B cell (primary cell): ENCODE measurements around the gene LSM7. TPM values are rescaled to one million over a fixed set of nuclear protein-coding genes. Genes with fewer than 3 reads are reported as not detected.

ENCODE experiments used
- ATAC-seq: fragments of 200-7000 bp; cut with Tn5 transposase; one replicate; pipeline ENCODE4 v1.10.0; 2021; ENCODE audit warnings: low read depth, mild to moderate bottlenecking, moderate number of reproducible peaks, moderate library complexity
- CTCF ChIA-PET: fragments of 350-600 bp; sonication (Branson Sonifier 250); formaldehyde crosslinking; loops from one replicate; lab custom pipeline; 2021; ENCODE audit warnings: antibody characterized with exemption, inconsistent platforms; lab: Charles Lee
- POLR2A ChIA-PET: fragments of 350-600 bp; sonication (Branson Sonifier 250); formaldehyde crosslinking; loops from one replicate; lab custom pipeline; 2021; ENCODE audit warnings: antibody characterized with exemption; lab: Charles Lee
- DNase-seq: peaks from one replicate; pipeline ENCODE4 v3.0.0; 2013
- H2AFZ ChIP-seq: 2 replicates; pipeline ENCODE4 v1.6.1; 2012; ENCODE audit warnings: mild to moderate bottlenecking, low read depth, low read length; ENCODE audit not compliant: insufficient read depth, poor library complexity, severe bottlenecking
- H3K27ac ChIP-seq, 2 donors: 1 replicate in 1 of 2; 2 replicates in 1 of 2; pipeline ENCODE4 v1.5.1; 2012 to 2013; ENCODE audit warnings: low read length in 2 of 2, mild to moderate bottlenecking in 2 of 2, moderate library complexity in 1 of 2
- H3K27me3 ChIP-seq, 4 experiments: fragments of 200-600 bp in 1 of 4; sonication (generic) in 1 of 4; replicated peaks in 1 of 4; 1 replicate in 2 of 4; 2 replicates in 2 of 4; pipeline versions ENCODE4 v1.6.1 to v1.7.0; 2013 to 2016; ENCODE audit warnings: low read length in 3 of 4, mild to moderate bottlenecking in 2 of 4, mixed read lengths in 1 of 4, moderate library complexity in 1 of 4; ENCODE audit not compliant: insufficient read depth in 4 of 4, control insufficient read depth in 3 of 4; ENCODE audit errors: control extremely low read depth in 1 of 4
- H3K36me3 ChIP-seq, 2 experiments: replicated peaks in 1 of 2; 1 replicate in 1 of 2; 2 replicates in 1 of 2; pipeline versions ENCODE4 v1.6.1 to v1.7.1; 2013; ENCODE audit warnings: low read length in 1 of 2; ENCODE audit not compliant: insufficient read depth in 2 of 2, control insufficient read depth in 1 of 2; ENCODE audit errors: control extremely low read depth in 1 of 2, extremely low read depth in 1 of 2
- H3K4me1 ChIP-seq, 2 donors: fragments of 200-600 bp in 1 of 2; sonication (generic) in 1 of 2; 1 replicate in 1 of 2; 2 replicates in 1 of 2; pipeline versions ENCODE4 v1.5.1 to v1.6.1; 2013 to 2017; ENCODE audit warnings: low read length in 2 of 2; ENCODE audit not compliant: control insufficient read depth in 2 of 2, insufficient read depth in 2 of 2
- H3K4me2 ChIP-seq: replicated peaks from 2 replicates; pipeline ENCODE3; 2012; ENCODE audit warnings: mild to moderate bottlenecking, low read depth, low read length; ENCODE audit not compliant: poor library complexity, severe bottlenecking
- H3K4me3 ChIP-seq, 5 experiments: fragments of 200-600 bp in 1 of 5; sonication (generic) in 1 of 5; 1 replicate in 3 of 5; 2 replicates in 2 of 5; pipeline versions ENCODE4 v1.5.1 to v1.7.0; 2011 to 2016; ENCODE audit warnings: low read length in 4 of 5, mild to moderate bottlenecking in 4 of 5, low read depth in 2 of 5, control low read depth in 1 of 5, moderate library complexity in 1 of 5; ENCODE audit not compliant: insufficient read depth in 1 of 5; ENCODE audit errors: control extremely low read depth in 1 of 5, extremely low read depth in 1 of 5
- H3K79me2 ChIP-seq: fragments of 200-600 bp; sonication (generic); one replicate; pipeline ENCODE4 v1.6.0; 2016; ENCODE audit warnings: low read length; ENCODE audit not compliant: control insufficient read depth, insufficient read depth
- H3K9ac ChIP-seq: fragments of 200-600 bp; sonication (generic); 2 replicates; pipeline ENCODE4 v1.6.1; 2017; ENCODE audit warnings: mild to moderate bottlenecking, low read length, moderate library complexity
- H3K9me3 ChIP-seq, 3 donors: one replicate each; pipeline versions ENCODE4 v1.6.1 to v1.7.1; 2013; ENCODE audit warnings: low read length in 2 of 3; ENCODE audit not compliant: control insufficient read depth in 2 of 3, insufficient read depth in 1 of 3; ENCODE audit errors: control extremely low read depth in 1 of 3
- H4K20me1 ChIP-seq: 2 replicates; pipeline ENCODE4 v1.6.0; 2012; ENCODE audit warnings: mild to moderate bottlenecking, low read length; ENCODE audit not compliant: insufficient read depth, control insufficient read depth, poor library complexity, severe bottlenecking
- H3K27ac Mint-ChIP-seq: one replicate; pipeline ENCODE4 v1.8.0; 2021; ENCODE audit warnings: mixed read lengths
- H3K27me3 Mint-ChIP-seq: one replicate; pipeline ENCODE4 v1.8.0; 2021; ENCODE audit warnings: mixed read lengths
- H3K4me1 Mint-ChIP-seq: one replicate; pipeline ENCODE4 v1.8.0; 2021; ENCODE audit warnings: mixed read lengths
- H3K4me3 Mint-ChIP-seq: one replicate; pipeline ENCODE4 v1.8.0; 2021; ENCODE audit warnings: mixed read lengths
- H3K9me3 Mint-ChIP-seq: one replicate; pipeline ENCODE4 v1.8.0; 2022; ENCODE audit warnings: mixed read lengths; ENCODE audit not compliant: insufficient read depth
- CTCF ChIP-seq: fragments of 200-600 bp; IDR thresholded peaks from one replicate; pipeline ENCODE4 v1.8.0; 2022; ENCODE audit warnings: antibody characterized with exemption, mild to moderate bottlenecking
- EZH2 ChIP-seq: IDR thresholded peaks from 2 replicates; pipeline ENCODE4 v1.6.1; 2012; ENCODE audit warnings: borderline replicate concordance, low read depth, mild to moderate bottlenecking, moderate library complexity, low read length; ENCODE audit not compliant: insufficient read depth, poor library complexity, severe bottlenecking
- WGBS: methylation state at CpG from one replicate; pipeline ENCODE4 v1.1.5; 2013; ENCODE audit warnings: missing lambda C conversion rate; ENCODE audit not compliant: insufficient coverage; 5-methylcytosine and 5-hydroxymethylcytosine counted together
- intact Hi-C: fragments of 100-400 bp; cut with micrococcal nuclease; formaldehyde crosslinking; loops from one replicate; pipeline ENCODE4 v1.10.0; 2022
- polyA plus RNA-seq: library from polyadenylated mRNA; depleted of rRNA; stranded (reverse); fragments of >200 nt; gene quantifications from 2 replicates; pipeline ENCODE4 v1.2.3, GENCODE V29; 2012
- total RNA-seq, 2 donors: library from RNA; stranded (reverse); fragments of 120-200 nt in 1 of 2; gene quantifications; 1 replicate in 1 of 2; 2 replicates in 1 of 2; pipeline versions ENCODE4 v1.2.3 to v1.2.4, GENCODE V29; 2013 to 2022

Gene LSM7
- total and polyA plus RNA-seq, 2 donors (not counting 1 experiment from before 2014, with no cell fraction given), result 201 to 820 TPM

- no peak for ATAC-seq
- Histone ChIP-seq H3K4me1 (peaks cover 39 to 59% of the 10 kb centered on the region in 2 donors), H3K9ac (no peak overlapping the region), H2AFZ (no peak overlapping the region), H3K4me3 (no peak overlapping the region), H3K79me2 (peaks cover 73% of the 10 kb centered on the region), H3K9me3 (no peaks in the 10 kb centered on the region), H4K20me1 (peaks cover 47% of the 10 kb centered on the region), H3K27me3 (no peaks in the 10 kb centered on the region), H3K36me3 (peaks cover 0 to 25% of the 10 kb centered on the region in 2 experiments), H3K27ac (no peak overlapping the region), H3K4me2 (no peak overlapping the region)
- no peak overlapping the region for H3K4me3 Mint-ChIP-seq
- H3K27me3 Mint-ChIP-seq, result no peaks in the 10 kb centered on the region
- H3K27ac Mint-ChIP-seq, result peak overlapping the region; percentile 69
- TF ChIP-seq CTCF (no peak), EZH2 (no peak)
- ChIA-PET CTCF (interaction anchor here (0.6 to 5.0 kb wide), 6 partner anchors 9 to 115 kb away, joined by 3 to 30 read pairs (median 3); no protein-coding TSS in a partner anchor), POLR2A (interaction anchor here (0.6 to 8.9 kb wide), 5 partner anchors 11 to 28 kb away, joined by 3 to 65 read pairs (median 5); no protein-coding TSS in a partner anchor)
- WGBS, result 100% methylated on average over 1 of the region's 9 CpGs
- no peak for DNase-seq
- no peaks in the 10 kb centered on the region for H3K9me3 Mint-ChIP-seq
- intact Hi-C loops, result loop anchor here (5.0 to 10.0 kb wide), 2 partner anchors 40 to 198 kb away; partner anchors contain the start of gene GADD45B
- peaks cover 45% of the 10 kb centered on the region for H3K4me1 Mint-ChIP-seq
Measured at GRCh38 chr19:2277138-2277537, 51.2 kb downstream of the LSM7 start.

- H3K4me1 Mint-ChIP-seq, result peaks cover 43% of the 10 kb centered on the region
- intact Hi-C loops, result loop anchor here (5.0 to 10.0 kb wide), 2 partner anchors 41 to 198 kb away; partner anchors contain the start of gene GADD45B
- H3K9me3 ChIP-seq, result no peaks in the 10 kb centered on the region
- CTCF ChIA-PET, result interaction anchor here (0.7 to 7.5 kb wide), 7 partner anchors 12 to 116 kb away, joined by 3 to 66 read pairs (median 18); partner anchors contain the start of gene SF3A2
- H3K4me3 Mint-ChIP-seq, result no peak overlapping the region
- no peak overlapping the region for H2AFZ ChIP-seq
- H3K9me3 Mint-ChIP-seq, result no peaks in the 10 kb centered on the region
- no peaks in the 10 kb centered on the region for H3K27me3 Mint-ChIP-seq
- H3K27ac ChIP-seq, result no peak overlapping the region
- H3K79me2 ChIP-seq, result peaks cover 79% of the 10 kb centered on the region
- H3K36me3 ChIP-seq, result peaks cover 0 to 32% of the 10 kb centered on the region in 2 experiments
- TF ChIP-seq EZH2 (no peak), CTCF (no peak)
- DNase-seq (no peak), ATAC-seq (no peak)
- peaks cover 53% of the 10 kb centered on the region for H4K20me1 ChIP-seq
- peaks cover 39 to 59% of the 10 kb centered on the region in 2 donors for H3K4me1 ChIP-seq
- no peak overlapping the region for H3K4me3 ChIP-seq
- POLR2A ChIA-PET, result interaction anchor here (0.6 to 10.8 kb wide), 6 partner anchors 12 to 114 kb away, joined by 3 to 134 read pairs (median 4); partner anchors contain the start of gene JSRP1
- no peak overlapping the region for H3K9ac ChIP-seq
- H3K27me3 ChIP-seq, result no peaks in the 10 kb centered on the region
- no peak overlapping the region for H3K27ac Mint-ChIP-seq
- 98% methylated on average over 22 of the region's 28 CpGs for WGBS
- H3K4me2 ChIP-seq, result no peak overlapping the region
Measured at GRCh38 chr19:2276429-2276986, 51.9 kb downstream of the LSM7 start.
